Islet of Langerhans (tissue), 1 donor: Measurements from ENCODE around the gene CDH22.

Experiments
- FAIRE-seq: peaks from one replicate; lab custom pipeline; 2011; peaks lifted over from hg19 to GRCh38; lab: Jason Lieb, UNC

CDH22 gene

DNA sequence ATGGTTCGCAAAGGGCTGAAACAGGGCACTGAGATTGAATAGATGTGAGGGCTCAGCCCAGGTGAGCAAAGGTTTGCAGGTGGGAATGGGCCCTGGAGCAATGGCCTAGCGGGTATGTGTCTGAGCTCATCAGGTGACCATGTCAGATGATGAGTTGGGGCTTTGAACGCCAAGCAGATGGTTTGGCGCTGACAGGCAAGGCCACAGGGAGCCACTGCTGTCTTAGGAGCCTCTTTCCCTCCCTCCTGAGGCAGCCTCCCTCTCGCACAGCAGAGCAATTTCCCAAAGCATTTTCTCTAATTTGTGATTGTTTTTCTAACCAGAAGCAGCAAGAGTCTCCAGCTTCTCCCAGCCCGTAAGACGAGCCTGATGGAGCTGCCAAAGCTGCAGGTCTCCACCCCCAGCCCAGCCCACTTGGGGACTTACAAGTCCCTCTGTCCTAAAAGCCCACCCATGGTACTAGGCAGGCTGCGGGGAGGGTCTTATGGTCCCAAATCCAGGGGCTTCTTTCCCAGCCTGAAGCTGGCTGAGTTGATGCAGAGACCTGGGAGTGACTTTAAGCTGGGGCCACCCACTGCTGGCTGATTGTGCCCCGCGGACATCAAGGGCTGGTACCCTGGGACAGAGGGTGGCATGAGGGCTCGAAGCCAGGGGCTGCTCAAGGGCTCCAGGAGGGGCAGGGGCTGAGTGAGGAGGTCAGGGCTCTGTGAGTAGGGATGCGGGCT lies 11.6 kb downstream of the CDH22 start:
- FAIRE-seq = no peak

DNA sequence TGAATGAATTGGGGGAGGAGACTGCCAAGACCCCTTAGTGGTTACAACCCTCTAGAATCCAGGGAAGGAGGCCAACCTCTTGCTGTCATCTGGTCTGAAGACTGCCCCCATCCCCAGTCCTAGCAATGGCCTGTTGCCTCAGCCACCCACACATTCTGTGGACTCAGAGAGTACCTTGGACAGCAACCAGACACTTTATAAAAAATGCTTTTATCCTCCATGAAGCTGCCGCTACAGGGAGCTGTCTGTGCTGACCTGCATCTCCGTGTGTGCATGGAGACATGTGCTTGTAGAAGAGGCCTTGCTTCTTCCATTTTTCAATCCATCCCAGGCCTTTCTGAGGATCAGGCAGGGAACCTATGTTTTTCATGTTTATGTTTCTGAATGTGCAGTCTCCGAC lies 15.2 kb downstream of the CDH22 start:
- FAIRE-seq = no peak

GRCh38 chr20:46291401-46291800 lies 16.9 kb downstream of the CDH22 start:
- FAIRE-seq = no peak

DNA sequence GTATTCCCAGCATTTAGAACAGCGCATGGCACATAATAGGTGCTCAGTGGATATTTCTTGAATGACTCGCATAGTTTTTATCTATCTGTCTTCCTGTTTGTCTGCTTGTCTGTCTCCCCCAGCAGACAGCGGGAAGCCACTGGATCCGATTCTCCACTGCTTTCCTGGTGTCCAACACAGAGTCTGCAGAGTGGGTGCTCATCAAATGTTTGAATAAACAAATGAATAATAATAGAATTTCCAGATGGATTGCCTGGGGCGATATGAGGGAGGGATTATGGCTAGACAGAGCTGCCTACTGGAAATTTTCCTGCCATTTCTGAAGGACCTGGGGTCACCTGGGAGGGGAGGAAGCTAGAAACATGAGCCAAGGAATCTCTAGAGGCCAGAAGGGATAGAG lies 18.9 kb downstream of the CDH22 start:
- no peak for FAIRE-seq

DNA sequence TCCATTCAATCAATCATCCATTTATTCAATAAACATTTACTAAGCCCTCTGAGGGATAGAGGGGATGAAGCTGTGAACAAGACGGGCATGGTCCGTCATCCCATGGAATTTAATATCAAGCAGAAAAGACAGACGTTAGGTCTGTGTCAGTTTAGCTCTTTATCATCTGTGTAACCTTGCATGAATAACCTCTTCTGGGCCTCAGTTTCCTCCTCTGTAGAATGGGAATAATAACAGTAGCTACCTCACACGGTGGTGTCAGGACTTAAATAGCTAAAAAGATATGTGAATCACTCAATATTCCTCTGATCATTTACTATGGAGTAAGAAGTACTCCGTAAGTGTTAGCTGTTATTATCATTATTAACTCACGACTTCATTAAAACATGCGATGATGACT lies 21.3 kb downstream of the CDH22 start:
- no peak for FAIRE-seq

DNA sequence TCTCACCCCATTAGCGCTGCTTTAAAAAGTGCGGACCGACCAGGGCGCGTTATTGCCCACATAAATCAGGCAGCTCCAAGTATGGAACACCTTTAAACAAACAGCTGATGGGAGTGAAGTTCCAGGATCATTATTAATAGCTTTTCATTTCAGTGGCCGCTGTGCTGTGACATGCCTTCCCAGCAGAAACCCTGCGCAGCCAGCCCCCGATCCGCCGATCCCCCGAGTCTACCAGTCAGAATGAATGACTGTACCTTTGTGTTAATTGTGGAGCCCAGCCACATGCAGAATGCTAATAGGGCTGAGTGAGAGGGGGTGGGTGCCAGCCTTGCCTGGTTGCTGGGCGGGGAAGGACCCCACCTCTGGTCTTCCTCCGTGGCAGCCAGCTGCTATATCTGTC lies 21.9 kb downstream of the CDH22 start:
- no peak for FAIRE-seq

DNA sequence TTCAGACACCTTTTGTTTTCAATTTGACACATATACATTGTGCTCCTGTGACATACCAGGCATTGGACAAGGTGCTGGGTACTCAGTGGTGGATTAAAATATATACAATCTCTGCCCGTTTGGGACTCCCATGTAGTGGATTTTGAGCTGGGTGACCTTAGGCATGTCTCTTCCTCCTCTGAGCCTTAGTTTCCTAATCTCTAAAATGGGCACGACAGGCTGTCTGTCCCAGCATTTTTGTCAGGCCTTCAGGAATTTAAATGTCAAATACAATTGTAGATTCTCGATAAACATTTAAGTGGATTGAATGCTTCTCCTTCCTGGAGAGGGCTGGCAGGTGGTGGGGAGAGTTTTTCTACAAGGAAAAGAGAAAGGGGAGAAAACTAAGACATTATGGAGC lies 22.6 kb downstream of the CDH22 start:
- no peak for FAIRE-seq

DNA sequence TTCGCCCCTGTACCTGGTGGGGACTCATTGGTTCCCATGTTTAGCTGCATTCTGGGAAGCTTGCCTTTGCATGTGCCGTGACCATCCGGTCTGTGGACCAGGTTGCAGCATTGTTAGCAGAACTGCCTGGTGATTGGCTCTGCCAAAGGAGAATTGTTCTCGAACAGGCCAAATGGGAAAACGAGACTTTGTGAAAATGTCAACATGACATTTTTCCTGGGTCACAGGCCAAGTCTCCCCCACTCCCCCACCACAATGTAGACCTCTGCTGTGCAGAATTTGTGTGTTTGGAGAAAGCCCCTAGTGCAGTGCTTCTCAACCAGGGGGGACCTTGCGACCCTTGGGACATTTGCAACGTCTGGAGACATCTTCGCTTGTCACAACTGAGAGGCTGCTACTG lies 23.2 kb downstream of the CDH22 start:
- no peak for FAIRE-seq

DNA sequence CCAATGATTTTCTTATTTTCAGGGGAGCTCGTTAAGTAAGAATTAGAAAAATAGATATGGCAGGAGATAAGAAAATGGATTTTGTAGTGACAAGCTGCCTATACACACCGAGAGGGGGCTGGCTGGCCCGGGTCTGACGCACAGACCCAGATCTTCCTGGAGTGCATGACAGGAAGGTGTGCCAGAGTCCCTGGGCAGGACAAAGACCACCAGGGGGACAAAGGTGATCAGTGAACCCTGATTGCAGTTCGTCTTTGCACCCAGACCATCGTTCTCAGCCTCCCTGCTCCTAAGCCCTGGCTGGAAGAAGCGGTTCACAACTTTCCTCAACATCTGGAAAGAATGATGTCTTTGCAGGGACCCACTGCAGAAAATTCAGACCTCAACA lies 24.3 kb downstream of the CDH22 start:
- FAIRE-seq = no peak

DNA sequence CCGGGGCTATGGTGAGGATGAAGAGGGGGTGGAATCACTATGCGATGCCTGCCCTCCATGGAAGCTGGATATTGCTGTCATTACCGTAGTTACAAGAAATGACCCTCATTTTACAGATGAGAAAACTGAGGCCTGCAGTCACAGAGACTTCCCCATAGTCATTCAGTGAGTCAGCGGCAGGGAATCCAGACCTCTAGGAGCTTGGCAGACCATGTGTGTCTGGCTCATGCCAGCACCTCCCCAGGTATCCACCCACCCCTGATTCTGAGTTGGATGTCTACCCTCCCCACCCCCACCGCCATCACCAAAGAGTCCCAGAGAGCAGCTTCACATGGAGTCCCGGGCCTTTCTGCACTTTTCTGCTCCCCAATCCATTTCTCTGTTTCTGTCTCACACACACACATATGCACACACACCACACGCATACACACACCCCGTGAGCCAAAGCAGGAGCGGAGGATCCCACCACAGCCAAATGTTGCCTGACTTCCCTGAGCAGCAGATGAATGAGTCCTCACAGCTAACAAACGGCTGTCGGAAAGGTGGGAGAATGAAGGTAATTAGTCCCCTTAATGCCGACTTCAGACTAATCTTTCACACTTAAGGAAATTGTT lies 24.8 kb downstream of the CDH22 start:
- FAIRE-seq = no peak

GRCh38 chr20:46282669-46283068 lies 25.6 kb downstream of the CDH22 start:
- no peak for FAIRE-seq

- FAIRE-seq = no peak
Observed at GRCh38 chr20:46279103-46279502, 29.2 kb downstream of the CDH22 start.

GRCh38 chr20:46277602-46278001 lies 30.7 kb downstream of the CDH22 start:
- FAIRE-seq = no peak

GRCh38 chr20:46276531-46276930 lies 31.8 kb downstream of the CDH22 start:
- FAIRE-seq = no peak

DNA sequence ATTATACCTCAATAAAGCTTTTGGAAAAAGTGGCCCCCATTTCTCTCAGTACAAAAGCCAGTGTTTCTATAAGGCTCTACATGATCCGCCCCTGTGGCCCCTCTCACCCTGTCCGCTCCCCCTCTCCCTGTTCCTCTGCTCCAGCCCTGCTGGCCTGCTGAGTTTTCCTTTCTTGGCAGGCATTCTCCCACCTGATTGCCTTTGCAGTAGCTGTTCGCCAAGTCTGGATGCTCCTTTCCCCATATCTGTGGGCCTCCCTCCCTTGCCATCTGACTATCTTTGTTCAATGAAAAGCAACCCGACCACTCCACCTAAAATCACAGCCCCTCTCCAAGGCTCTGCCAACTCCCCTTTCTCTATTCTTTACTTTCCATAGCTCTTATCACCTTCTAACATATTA lies 33.2 kb downstream of the CDH22 start:
- no peak for FAIRE-seq

GRCh38 chr20:46273717-46274116 lies 34.6 kb downstream of the CDH22 start:
- FAIRE-seq = no peak

DNA sequence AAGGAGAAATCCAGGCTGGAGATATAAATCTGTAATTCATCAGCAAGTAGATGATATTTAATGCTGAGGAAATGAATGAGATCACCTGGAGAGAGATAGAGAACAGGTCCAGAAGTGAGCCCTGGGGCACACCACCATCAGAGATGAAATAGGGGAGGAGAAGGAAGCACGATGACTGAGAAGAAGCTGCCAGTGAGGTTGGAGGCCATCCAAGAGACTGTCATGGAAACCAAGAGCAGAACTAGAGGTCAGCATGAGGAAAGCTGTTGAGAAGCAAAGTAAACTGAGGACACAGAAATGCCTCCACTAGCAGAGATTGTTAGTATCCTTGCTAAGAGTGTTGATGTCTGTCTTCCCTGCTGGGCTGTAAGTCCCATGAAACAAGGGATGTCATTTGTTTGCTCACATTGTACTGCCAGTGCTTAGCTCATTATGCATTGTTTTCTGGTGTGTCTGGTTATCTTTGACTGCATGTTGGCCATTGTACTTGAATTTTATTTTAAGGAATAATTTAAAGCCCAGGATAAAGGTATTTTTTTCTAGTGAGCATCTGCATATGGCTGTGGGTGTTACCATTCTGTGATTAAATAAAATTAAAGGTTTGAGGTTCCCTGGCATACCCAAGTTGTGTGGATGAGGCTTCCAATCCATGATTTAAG lies 35.8 kb downstream of the CDH22 start:
- no peak for FAIRE-seq

GRCh38 chr20:46270977-46271744 lies 37.1 kb downstream of the CDH22 start:
- FAIRE-seq = no peak

- FAIRE-seq = no peak
Observed at GRCh38 chr20:46269372-46269771, 38.9 kb downstream of the CDH22 start.

GRCh38 chr20:46268662-46269061 lies 39.6 kb downstream of the CDH22 start:
- no peak for FAIRE-seq

DNA sequence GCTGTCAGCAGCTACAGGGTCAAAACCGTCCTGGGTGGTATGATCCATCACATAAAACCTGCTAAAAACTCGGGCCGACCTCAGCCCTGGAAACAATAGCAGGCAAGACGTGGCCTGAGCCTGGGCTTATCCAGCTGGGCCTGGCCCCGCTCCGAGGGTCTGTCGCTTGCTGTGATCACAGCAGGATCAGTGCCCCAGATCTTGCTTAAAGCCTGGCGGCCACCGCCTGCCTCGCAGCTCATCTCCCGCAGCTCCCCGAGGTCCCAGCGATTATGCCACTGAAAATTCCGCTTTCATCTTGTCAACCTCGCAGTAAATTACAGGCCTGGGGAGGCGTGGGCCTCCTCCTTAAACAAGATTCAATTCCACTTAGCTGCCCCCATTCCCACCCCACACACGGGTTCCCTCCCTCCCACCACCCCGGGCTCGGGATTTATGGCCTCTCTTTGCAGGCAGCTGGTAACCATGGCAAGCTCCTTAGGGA lies 40.1 kb downstream of the CDH22 start:
- FAIRE-seq = no peak

- no peak for FAIRE-seq
Observed at GRCh38 chr20:46267108-46268105, 40.9 kb downstream of the CDH22 start.
